Liver (tissue), 9 donors: ENCODE measurements around the gene DPP9. TPM values are rescaled to one million over a fixed set of nuclear protein-coding genes. Genes with fewer than 3 reads are reported as not detected.

Experiments
- DNase-seq: peaks from one replicate; pipeline ENCODE4 v3.0.0-alpha.2; 2017; ENCODE audit warnings: low spot score
- H3K27ac ChIP-seq, 2 donors: one replicate each; pipeline ENCODE4 v1.7.0; 2013; ENCODE audit warnings: inconsistent platforms in 2 of 2, low read length in 2 of 2, control low read depth in 1 of 2, low read depth in 1 of 2, mild to moderate bottlenecking in 1 of 2
- H3K27me3 ChIP-seq, 4 donors: one replicate each; pipeline versions ENCODE4 v1.6.1 to v1.7.0; 2013; ENCODE audit warnings: low read length in 3 of 4, inconsistent platforms in 1 of 4, mild to moderate bottlenecking in 1 of 4, moderate library complexity in 1 of 4; ENCODE audit not compliant: control insufficient read depth in 4 of 4, insufficient read depth in 4 of 4
- H3K36me3 ChIP-seq, 4 donors: one replicate each; pipeline versions ENCODE4 v1.6.1 to v1.7.0; 2013; ENCODE audit warnings: low read length in 3 of 4, mild to moderate bottlenecking in 3 of 4, low read depth in 1 of 4, moderate library complexity in 1 of 4; ENCODE audit not compliant: control insufficient read depth in 4 of 4, insufficient read depth in 3 of 4
- H3K4me1 ChIP-seq, 4 donors: one replicate each; pipeline versions ENCODE4 v1.6.1 to v1.7.0; 2013; ENCODE audit warnings: low read length in 3 of 4, mild to moderate bottlenecking in 3 of 4, moderate library complexity in 1 of 4; ENCODE audit not compliant: control insufficient read depth in 4 of 4, insufficient read depth in 4 of 4
- H3K4me3 ChIP-seq, 3 donors: one replicate each; pipeline versions ENCODE4 v1.6.1 to v1.7.0; 2013; ENCODE audit warnings: low read length in 3 of 3, control low read depth in 1 of 3, low read depth in 1 of 3, mild to moderate bottlenecking in 1 of 3
- H3K9ac ChIP-seq, 2 donors: one replicate each; pipeline ENCODE4 v1.7.0; 2013; ENCODE audit warnings: low read length in 2 of 2, mild to moderate bottlenecking in 2 of 2, moderate library complexity in 2 of 2, control low read depth in 1 of 2, low read depth in 1 of 2
- H3K9me3 ChIP-seq, 4 donors: one replicate each; pipeline versions ENCODE4 v1.6.1 to v1.7.0; 2013; ENCODE audit warnings: low read length in 3 of 4; ENCODE audit not compliant: control insufficient read depth in 4 of 4
- EGR1 ChIP-seq, 2 donors: IDR thresholded peaks; 2 replicates each; pipeline ENCODE4 v1.6.1; 2016 to 2018; ENCODE audit warnings: antibody characterized with exemption in 2 of 2, low read depth in 2 of 2
- FOXA1 ChIP-seq: IDR thresholded peaks from 2 replicates; pipeline ENCODE4 v1.6.1; 2016; ENCODE audit warnings: antibody characterized with exemption
- FOXA2 ChIP-seq: IDR thresholded peaks from 2 replicates; pipeline ENCODE4 v1.6.1; 2016; ENCODE audit warnings: antibody characterized with exemption
- GABPA ChIP-seq, 2 donors: IDR thresholded peaks in 1 of 2; conservative IDR thresholded peaks in 1 of 2; 2 replicates each; pipeline ENCODE4 v1.6.1; 2016; ENCODE audit warnings: antibody characterized with exemption in 2 of 2, mild to moderate bottlenecking in 1 of 2, moderate library complexity in 1 of 2
- HNF4G ChIP-seq: IDR thresholded peaks from 2 replicates; pipeline ENCODE4 v1.6.1; 2016; ENCODE audit warnings: antibody characterized with exemption
- JUND ChIP-seq, 2 donors: IDR thresholded peaks; 2 replicates each; pipeline ENCODE4 v1.6.1; 2016; ENCODE audit warnings: antibody characterized with exemption in 2 of 2
- RAD21 ChIP-seq, 2 donors: IDR thresholded peaks; 2 replicates each; pipeline ENCODE4 v1.6.1; 2016; ENCODE audit warnings: antibody characterized with exemption in 2 of 2, mild to moderate bottlenecking in 2 of 2
- REST ChIP-seq: IDR thresholded peaks from 2 replicates; pipeline ENCODE4 v1.6.1; 2016; ENCODE audit warnings: antibody characterized with exemption, mild to moderate bottlenecking
- SP1 ChIP-seq: IDR thresholded peaks from 2 replicates; pipeline ENCODE4 v1.6.1; 2018; ENCODE audit warnings: antibody characterized with exemption, mild to moderate bottlenecking
- TAF1 ChIP-seq: conservative IDR thresholded peaks from 2 replicates; pipeline ENCODE4 v1.6.1; 2016; ENCODE audit warnings: antibody characterized with exemption, mild to moderate bottlenecking
- WGBS: extraction: QIAGEN DNeasy Blood & Tissue Kit; methylation state at CpG from one replicate; pipeline ENCODE4 v1.1.7; 2013; 5-methylcytosine and 5-hydroxymethylcytosine counted together
- polyA plus RNA-seq, 2 donors: library from polyadenylated mRNA; stranded (reverse) in 1 of 2; unstranded in 1 of 2; fragments of 200-250 nt in 1 of 2; fragments of >200 nt in 1 of 2; fragmentation: Nextera tagmentation in 1 of 2; extraction: Ambion mirVana in 1 of 2; gene quantifications; one replicate each; pipeline versions ENCODE4 v1.2.1 to v1.2.3, GENCODE V29; 2013 to 2015
- total RNA-seq, 2 donors: library from RNA; depleted of rRNA; stranded (reverse); fragments of >200 nt; gene quantifications; one replicate each; pipeline ENCODE4 v1.2.3, GENCODE V29; 2014
- TF ChIP-seq, protein P1 (sequence below): IDR thresholded peaks from 2 replicates; pipeline ENCODE4 v1.6.1; 2016; ENCODE audit warnings: antibody characterized with exemption
- TF ChIP-seq, protein P2 (sequence below): IDR thresholded peaks from 2 replicates; pipeline ENCODE4 v1.6.1; 2016; ENCODE audit warnings: antibody characterized with exemption
- TF ChIP-seq, protein P3 (sequence below): fragments of 150-350 bp; IDR thresholded peaks from 2 replicates; pipeline ENCODE4 v1.5.1; 2017; ENCODE audit warnings: improper control_type of control experiment, low read depth, low read length; ENCODE audit not compliant: missing input control
- donor health status: healthy.
- donor health status: healthy.
- donor health status: healthy.
- donor health status: healthy.
- donor health status: healthy.

Gene DPP9
- total and polyA plus RNA-seq, 4 donors = 20.5 to 74.5 (median 40.3) TPM

DNA sequence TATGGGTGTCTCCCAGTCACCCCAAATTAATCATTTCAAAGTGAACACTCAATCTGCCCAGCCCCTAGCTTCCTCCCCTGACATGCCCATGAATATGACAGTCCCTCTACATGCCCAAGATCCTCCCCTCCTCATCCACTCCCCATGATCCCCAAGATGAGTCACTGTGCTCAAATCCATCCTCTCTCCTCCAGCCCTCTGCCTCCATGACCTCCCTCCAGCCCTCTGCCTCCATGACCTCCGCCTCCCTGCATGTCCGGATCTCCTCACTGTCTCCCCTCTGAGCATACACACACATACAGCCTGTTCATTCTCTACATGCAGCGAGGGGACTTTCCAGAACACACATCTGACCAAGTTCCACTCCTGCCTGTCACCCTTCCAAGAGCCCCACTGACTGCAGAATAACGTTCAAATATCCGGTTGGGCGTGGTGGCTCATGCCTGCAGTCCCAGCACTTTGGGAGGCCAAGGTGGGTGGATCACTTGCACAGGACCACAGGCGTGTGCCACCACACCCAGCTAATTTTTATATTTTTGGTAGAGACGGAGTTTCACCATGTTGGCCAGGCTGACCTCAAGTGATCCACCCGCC lies 49.5 kb upstream of the DPP9 start:
- Histone ChIP-seq H3K27ac (no peak overlapping the region), H3K36me3 (no peaks in the 10 kb centered on the region), H3K4me3 (no peak overlapping the region), H3K27me3 (no peaks in the 10 kb centered on the region), H3K4me1 (no peaks in the 10 kb centered on the region), H3K9ac (no peak overlapping the region), H3K9me3 (no peaks in the 10 kb centered on the region)
- 61% methylated on average over 9 of the region's 9 CpGs for WGBS
- TF ChIP-seq HNF4G = no peak
- TF ChIP-seq REST = no peak
- no peak for TF ChIP-seq SP1
- TF ChIP-seq JUND (IDR thresholded peaks at IDR 0.05) = no peak
- TF ChIP-seq, protein P1, sequence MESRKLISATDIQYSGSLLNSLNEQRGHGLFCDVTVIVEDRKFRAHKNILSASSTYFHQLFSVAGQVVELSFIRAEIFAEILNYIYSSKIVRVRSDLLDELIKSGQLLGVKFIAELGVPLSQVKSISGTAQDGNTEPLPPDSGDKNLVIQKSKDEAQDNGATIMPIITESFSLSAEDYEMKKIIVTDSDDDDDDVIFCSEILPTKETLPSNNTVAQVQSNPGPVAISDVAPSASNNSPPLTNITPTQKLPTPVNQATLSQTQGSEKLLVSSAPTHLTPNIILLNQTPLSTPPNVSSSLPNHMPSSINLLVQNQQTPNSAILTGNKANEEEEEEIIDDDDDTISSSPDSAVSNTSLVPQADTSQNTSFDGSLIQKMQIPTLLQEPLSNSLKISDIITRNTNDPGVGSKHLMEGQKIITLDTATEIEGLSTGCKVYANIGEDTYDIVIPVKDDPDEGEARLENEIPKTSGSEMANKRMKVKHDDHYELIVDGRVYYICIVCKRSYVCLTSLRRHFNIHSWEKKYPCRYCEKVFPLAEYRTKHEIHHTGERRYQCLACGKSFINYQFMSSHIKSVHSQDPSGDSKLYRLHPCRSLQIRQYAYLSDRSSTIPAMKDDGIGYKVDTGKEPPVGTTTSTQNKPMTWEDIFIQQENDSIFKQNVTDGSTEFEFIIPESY = no peak
- TF ChIP-seq GABPA (IDR thresholded peaks at IDR 0.05 in 1 of 2, conservative IDR thresholded peaks at IDR 0.05 in 1 of 2) = no peak
- TF ChIP-seq EGR1 (IDR thresholded peaks at IDR 0.05; ENCODE audit: low read depth in 2 of 2) = no peak
- TF ChIP-seq, protein P2, sequence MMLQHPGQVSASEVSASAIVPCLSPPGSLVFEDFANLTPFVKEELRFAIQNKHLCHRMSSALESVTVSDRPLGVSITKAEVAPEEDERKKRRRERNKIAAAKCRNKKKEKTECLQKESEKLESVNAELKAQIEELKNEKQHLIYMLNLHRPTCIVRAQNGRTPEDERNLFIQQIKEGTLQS = no peak
- no peak for TF ChIP-seq RAD21 (IDR thresholded peaks at IDR 0.05)
- no peak for TF ChIP-seq TAF1
- TF ChIP-seq FOXA1 = no peak
- TF ChIP-seq FOXA2 = no peak
- DNase-seq = no peak

DNA sequence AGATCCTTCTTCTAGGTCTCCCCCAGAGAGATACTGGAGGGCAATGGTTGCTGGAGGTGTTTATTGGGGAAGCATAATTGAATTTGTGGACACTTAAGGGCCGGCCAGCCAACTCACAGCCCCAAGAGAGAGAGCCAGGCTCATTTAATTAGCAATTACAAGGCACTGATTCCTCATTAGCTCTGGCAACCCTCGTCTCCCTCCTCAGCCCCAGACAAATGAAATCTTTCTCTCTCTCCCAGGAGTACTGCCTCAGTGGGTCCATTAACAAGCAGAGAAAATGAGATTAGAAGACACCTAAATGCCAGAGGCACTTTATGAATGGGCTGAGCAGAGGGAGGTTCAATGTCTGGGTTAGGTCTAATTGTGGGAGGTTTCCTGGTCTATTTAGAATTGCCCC lies 48.9 kb upstream of the DPP9 start:
- Histone ChIP-seq H3K4me3 (no peak overlapping the region), H3K27ac (no peak overlapping the region), H3K36me3 (no peaks in the 10 kb centered on the region), H3K9ac (no peak overlapping the region), H3K4me1 (no peaks in the 10 kb centered on the region), H3K27me3 (no peaks in the 10 kb centered on the region), H3K9me3 (no peaks in the 10 kb centered on the region)
- 42% methylated on average over 2 of the region's 2 CpGs for WGBS
- DNase-seq = no peak
- TF ChIP-seq, protein P3, sequence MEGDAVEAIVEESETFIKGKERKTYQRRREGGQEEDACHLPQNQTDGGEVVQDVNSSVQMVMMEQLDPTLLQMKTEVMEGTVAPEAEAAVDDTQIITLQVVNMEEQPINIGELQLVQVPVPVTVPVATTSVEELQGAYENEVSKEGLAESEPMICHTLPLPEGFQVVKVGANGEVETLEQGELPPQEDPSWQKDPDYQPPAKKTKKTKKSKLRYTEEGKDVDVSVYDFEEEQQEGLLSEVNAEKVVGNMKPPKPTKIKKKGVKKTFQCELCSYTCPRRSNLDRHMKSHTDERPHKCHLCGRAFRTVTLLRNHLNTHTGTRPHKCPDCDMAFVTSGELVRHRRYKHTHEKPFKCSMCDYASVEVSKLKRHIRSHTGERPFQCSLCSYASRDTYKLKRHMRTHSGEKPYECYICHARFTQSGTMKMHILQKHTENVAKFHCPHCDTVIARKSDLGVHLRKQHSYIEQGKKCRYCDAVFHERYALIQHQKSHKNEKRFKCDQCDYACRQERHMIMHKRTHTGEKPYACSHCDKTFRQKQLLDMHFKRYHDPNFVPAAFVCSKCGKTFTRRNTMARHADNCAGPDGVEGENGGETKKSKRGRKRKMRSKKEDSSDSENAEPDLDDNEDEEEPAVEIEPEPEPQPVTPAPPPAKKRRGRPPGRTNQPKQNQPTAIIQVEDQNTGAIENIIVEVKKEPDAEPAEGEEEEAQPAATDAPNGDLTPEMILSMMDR = no peak
